ENCODE results near the gene OR4D2. TPM values are rescaled to one million over a fixed set of nuclear protein-coding genes. Genes with fewer than 3 reads are reported as not detected.
A peak's percentile ranks its signal among the peaks of the same experiment; 100 is the strongest.

OR4D2 gene
- total and polyA plus RNA-seq, 2 of the 13 experiments (the other 11 are each of a cell fraction or from before 2014, with no cell fraction given): not detected

- TF ChIP-seq ZNF232 (CRISPR knock-in tag; IDR thresholded peaks at IDR 0.05; ENCODE audit: borderline replicate concordance) (peak; percentile 80; the same call in 1 of the 2 replicates), HDAC6 (IDR thresholded peaks at IDR 0.05; ENCODE audit: low read depth, low read length) (no peak), EHMT2 (IDR thresholded peaks at IDR 0.05; ENCODE audit: borderline replicate concordance, low read depth, low read length) (peak; percentile 98), ZNF816 (CRISPR knock-in tag; IDR thresholded peaks at IDR 0.05; ENCODE audit: borderline replicate concordance) (peak; percentile 83; the same call in 1 of the 2 replicates), PHF21A (CRISPR knock-in tag; IDR thresholded peaks at IDR 0.05) (no peak), HOXA5 (CRISPR knock-in tag; IDR thresholded peaks at IDR 0.05) (peak; percentile 91; the same call in 1 of the 2 replicates), GABPB1 (CRISPR knock-in tag; IDR thresholded peaks at IDR 0.05) (no peak; the same call in 1 of the 2 replicates), ZSCAN22 (CRISPR knock-in tag; IDR thresholded peaks at IDR 0.05) (no peak), ZBTB43 (CRISPR knock-in tag; conservative IDR thresholded peaks at IDR 0.05) (peak; percentile 65; the same call in 1 of the 2 replicates), RFXANK (CRISPR knock-in tag; IDR thresholded peaks at IDR 0.05) (peak; percentile 81; the same call in 1 of the 2 replicates), ZNF574 (CRISPR knock-in tag; IDR thresholded peaks at IDR 0.05) (no peak), ZMYM2 (CRISPR knock-in tag; IDR thresholded peaks at IDR 0.05) (no peak), ZNF558 (CRISPR knock-in tag; IDR thresholded peaks at IDR 0.05; ENCODE audit: borderline replicate concordance) (0 out of 2 replicates have a peak, but pooled peaks have one; percentile 22), ZNF335 (CRISPR knock-in tag; IDR thresholded peaks at IDR 0.05) (peak; percentile 78; the same call in 1 of the 2 replicates), ZNF790 (CRISPR knock-in tag; IDR thresholded peaks at IDR 0.05; ENCODE audit: borderline replicate concordance) (no peak), ZNF639 (CRISPR knock-in tag; conservative IDR thresholded peaks at IDR 0.05) (0 out of 2 replicates have a peak, but pooled peaks have one; percentile 46), ZNF256 (CRISPR knock-in tag; conservative IDR thresholded peaks at IDR 0.05) (peak; percentile 81; the same call in 1 of the 2 replicates), ZNF275 (CRISPR knock-in tag; IDR thresholded peaks at IDR 0.05; ENCODE audit: borderline replicate concordance) (no peak), ZNF672 (CRISPR knock-in tag; IDR thresholded peaks at IDR 0.05) (no peak), ZNF33B (CRISPR knock-in tag; IDR thresholded peaks at IDR 0.05) (no peak), ZNF605 (CRISPR knock-in tag; IDR thresholded peaks at IDR 0.05) (no peak; the same call in 1 of the 2 replicates), POGK (CRISPR knock-in tag; conservative IDR thresholded peaks at IDR 0.05) (0 out of 2 replicates have a peak, but pooled peaks have one; percentile 51)
Observed at GRCh38 chr17:58120195-58120822, 46.5 kb upstream of the OR4D2 start (continued).

All from HepG2 (cell line).